ENCODE results near the gene CNGA1.

The CNGA1 gene

GRCh38 chr4:48016141-48017107 is at the start of gene CNGA1, which contains the start of gene NIPAL1:
TSS of gene CNGA1 (minus strand) at chr4:48016681. CDS start at chr4:47952689, 63,992 bp downstream.
TSS of gene NIPAL1 (plus strand) at chr4:48016772. CDS start at chr4:48016840, 68 bp downstream.
- DNase-seq = peak; percentile 45

GRCh38 chr4:48065587-48066052 is 49.1 kb upstream of the CNGA1 start:
- no peak for DNase-seq

GRCh38 chr4:48064349-48064748 is 47.9 kb upstream of the CNGA1 start:
- no peak for DNase-seq

- peak; percentile 13 for DNase-seq
Observed at GRCh38 chr4:48058617-48059530, 42.4 kb upstream of the CNGA1 start.

GRCh38 chr4:48051078-48051477 is 34.6 kb upstream of the CNGA1 start:
- DNase-seq = no peak

GRCh38 chr4:48049483-48049882 is 33.0 kb upstream of the CNGA1 start:
- DNase-seq = no peak

- DNase-seq = no peak
Observed at GRCh38 chr4:48047896-48048295, 31.4 kb upstream of the CNGA1 start.

- DNase-seq = no peak
Observed at GRCh38 chr4:48047421-48047844, 31.0 kb upstream of the CNGA1 start.

- DNase-seq = no peak
Observed at GRCh38 chr4:48046059-48046458, 29.6 kb upstream of the CNGA1 start.

GRCh38 chr4:48044298-48044697 is 27.8 kb upstream of the CNGA1 start:
- no peak for DNase-seq

- DNase-seq = no peak
Observed at GRCh38 chr4:48043504-48043903, 27.0 kb upstream of the CNGA1 start.

GRCh38 chr4:48042979-48043461 is 26.5 kb upstream of the CNGA1 start:
- DNase-seq = no peak

GRCh38 chr4:48041535-48042137 is 25.2 kb upstream of the CNGA1 start:
- DNase-seq = no peak

- no peak for DNase-seq
Observed at GRCh38 chr4:48039561-48039960, 23.1 kb upstream of the CNGA1 start.

- DNase-seq = no peak
Observed at GRCh38 chr4:48038666-48039065, 22.2 kb upstream of the CNGA1 start.

GRCh38 chr4:48037117-48037462 is 20.6 kb upstream of the CNGA1 start:
- DNase-seq = no peak

- DNase-seq = no peak
Observed at GRCh38 chr4:48035952-48036351, 19.5 kb upstream of the CNGA1 start.

GRCh38 chr4:48033825-48034413 is 17.4 kb upstream of the CNGA1 start:
- DNase-seq = no peak

GRCh38 chr4:48033412-48033811 is 16.9 kb upstream of the CNGA1 start:
- DNase-seq = no peak

GRCh38 chr4:48032721-48033120 is 16.2 kb upstream of the CNGA1 start:
- DNase-seq = no peak

- no peak for DNase-seq
Observed at GRCh38 chr4:48031802-48032525, 15.5 kb upstream of the CNGA1 start.

GRCh38 chr4:48030470-48030869 is 14.0 kb upstream of the CNGA1 start:
- no peak for DNase-seq
